K562 (cell line): Measurements from ENCODE around the gene IL4R. TPM values are rescaled to one million over a fixed set of nuclear protein-coding genes. Genes with fewer than 3 reads are reported as not detected.

ENCODE experiments used
- CREB1 ChIP-seq, 2 experiments: sonication (generic) in 1 of 2; formaldehyde crosslinking in 1 of 2; IDR thresholded peaks; 2 replicates each; pipeline versions ENCODE4 v1.6.1 to v1.8.0; 2012 to 2022; ENCODE audit warnings: inconsistent platforms in 1 of 2, mild to moderate bottlenecking in 1 of 2, missing genetic modification reagents in 1 of 2, moderate library complexity in 1 of 2
- CTCFL ChIP-seq: IDR thresholded peaks from 2 replicates; pipeline ENCODE4 v1.6.1; 2011; ENCODE audit warnings: borderline replicate concordance, low read depth, mild to moderate bottlenecking, moderate library complexity, low read length; ENCODE audit not compliant: insufficient read depth, poor library complexity, severe bottlenecking
- GTF3C2 ChIP-seq: IDR thresholded peaks from 3 replicates; pipeline ENCODE4 v1.6.1; 2011; ENCODE audit warnings: borderline replicate concordance, mild to moderate bottlenecking, moderate library complexity; ENCODE audit not compliant: insufficient read length; ENCODE audit errors: extremely low read depth
- RERE ChIP-seq: sonication (generic); formaldehyde crosslinking; IDR thresholded peaks from 2 replicates; pipeline ENCODE4 v1.8.0; 2023; ENCODE audit warnings: missing genetic modification reagents, mild to moderate bottlenecking, borderline replicate concordance
- SMARCE1 ChIP-seq: fragments of 450-650 bp; IDR thresholded peaks from 2 replicates; pipeline ENCODE4 v1.7.1; 2016; ENCODE audit warnings: mild to moderate bottlenecking
- SRF ChIP-seq, 2 experiments: fragments of 250-450, 450-650 bp in 1 of 2; sonication (Bioruptor Pico) in 1 of 2; sonication (generic) in 1 of 2; formaldehyde crosslinking; IDR thresholded peaks; 2 replicates each; pipeline versions ENCODE4 v1.5.0 to v1.5.1; 2020 to 2022; ENCODE audit warnings: mild to moderate bottlenecking in 1 of 2, missing genetic modification reagents in 1 of 2
- TBL1XR1 ChIP-seq, 2 experiments: IDR thresholded peaks; 2 replicates each; pipeline ENCODE4 v1.6.1; 2012; ENCODE audit warnings: improper control_type of control experiment in 2 of 2, low read length in 2 of 2, mild to moderate bottlenecking in 1 of 2
- polyA plus RNA-seq, 8 experiments: library from polyadenylated mRNA; depleted of rRNA in 4 of 8; stranded (reverse) in 5 of 8; unstranded in 3 of 8; fragments of >200 nt; fragmentation: Nextera tagmentation in 2 of 8; fragmentation: Illumina TruSeq in 1 of 8; extraction: Ambion mirVana in 2 of 8; extraction: Trizol in 1 of 8; gene quantifications; 2 replicates each; pipeline versions ENCODE4 v1.2.1 to v1.2.3, GENCODE V29; 2011 to 2014; ENCODE audit warnings: inconsistent platforms in 1 of 8, missing spikeins in 1 of 8
- total RNA-seq, 7 experiments: library from RNA; depleted of rRNA in 6 of 7; stranded (reverse); fragments of >200 nt in 6 of 7; fragmentation: Illumina TruSeq in 2 of 7; extraction: Trizol in 2 of 7; gene quantifications; 2 replicates each; pipeline versions ENCODE4 v1.2.1 to v1.2.3, GENCODE V29; 2011 to 2021; ENCODE audit warnings: low replicate concordance in 1 of 7

The IL4R gene
- total and polyA plus RNA-seq, 9 of the 15 experiments (the other 6 are each of a cell fraction or from before 2014, with no cell fraction given): 0.17 to 5.8 (median 3.3) TPM

GRCh38 chr16:27374804-27375425 lies 61.1 kb downstream of the IL4R start (continued):
- TF ChIP-seq RERE (CRISPR knock-in tag): no peak
- no peak for TF ChIP-seq CTCFL
- no peak for TF ChIP-seq TBL1XR1 (IDR thresholded peaks at IDR 0.05; ENCODE audit: low read length in 2 of 2)
- no peak for TF ChIP-seq SRF (CRISPR knock-in tag; IDR thresholded peaks at IDR 0.05)
- TF ChIP-seq CREB1 (IDR thresholded peaks at IDR 0.05): no peak
- no peak for TF ChIP-seq CREB1 (CRISPR knock-in tag; IDR thresholded peaks at IDR 0.05)
- no peak for TF ChIP-seq SMARCE1
- TF ChIP-seq GTF3C2: no peak
